Fibroblast of lung (primary cell): ENCODE data around the gene WNT10A.

ENCODE experiments used
- CTCF ChIP-seq, 2 donors: IDR thresholded peaks in 1 of 2; conservative IDR thresholded peaks in 1 of 2; 1 replicate in 1 of 2; 2 replicates in 1 of 2; pipeline ENCODE4 v1.5.1; 2011 to 2012; ENCODE audit warnings: low read length in 2 of 2, control low read depth in 1 of 2, inconsistent platforms in 1 of 2, low read depth in 1 of 2, mild to moderate bottlenecking in 1 of 2
- EZH2 ChIP-seq: IDR thresholded peaks from 2 replicates; pipeline ENCODE4 v1.5.1; 2012; ENCODE audit warnings: low read length, control low read depth, mild to moderate bottlenecking; ENCODE audit errors: missing control alignments

- TF ChIP-seq CTCF (conservative IDR thresholded peaks at IDR 0.05 in 1 of 2, IDR thresholded peaks at IDR 0.05 in 1 of 2; ENCODE audit: low read depth in 1 of 2, low read length in 2 of 2): no peak
- TF ChIP-seq EZH2: no peak
Measured at GRCh38 chr2:218899147-218899546, 18.5 kb downstream of the WNT10A start.
